Myocyte (in vitro differentiated cells): ENCODE results near the gene KLC3. TPM values are rescaled to one million over a fixed set of nuclear protein-coding genes. Genes with fewer than 3 reads are reported as not detected.

ENCODE experiments used
- DNase-seq: peaks from one replicate; pipeline ENCODE4 v3.0.0-alpha.2; 2012; ENCODE audit warnings: low read depth
- total RNA-seq: library from RNA; depleted of rRNA; stranded (reverse); fragments of >200 nt; gene quantifications from 2 replicates; pipeline ENCODE4 v1.2.3, GENCODE V29; 2014

The KLC3 gene
- total RNA-seq, 1 donor from 2014 or later = not detected

- DNase-seq = peak; percentile 100
Observed at GRCh38 chr19:45370410-45371204, 30.1 kb downstream of the KLC3 start, which contains the start of gene ERCC2. ERCC2 (minus strand) TSS chr19:45370573; CDS start chr19:45370540, 33 bp downstream.

- peak; percentile 81 for DNase-seq
Observed at GRCh38 chr19:45376045-45376724, 35.6 kb downstream of the KLC3 start.

GRCh38 chr19:45380107-45380506, 39.6 kb downstream of the KLC3 start:
- no peak for DNase-seq

GRCh38 chr19:45382426-45382825, 41.9 kb downstream of the KLC3 start:
- no peak for DNase-seq

DNA sequence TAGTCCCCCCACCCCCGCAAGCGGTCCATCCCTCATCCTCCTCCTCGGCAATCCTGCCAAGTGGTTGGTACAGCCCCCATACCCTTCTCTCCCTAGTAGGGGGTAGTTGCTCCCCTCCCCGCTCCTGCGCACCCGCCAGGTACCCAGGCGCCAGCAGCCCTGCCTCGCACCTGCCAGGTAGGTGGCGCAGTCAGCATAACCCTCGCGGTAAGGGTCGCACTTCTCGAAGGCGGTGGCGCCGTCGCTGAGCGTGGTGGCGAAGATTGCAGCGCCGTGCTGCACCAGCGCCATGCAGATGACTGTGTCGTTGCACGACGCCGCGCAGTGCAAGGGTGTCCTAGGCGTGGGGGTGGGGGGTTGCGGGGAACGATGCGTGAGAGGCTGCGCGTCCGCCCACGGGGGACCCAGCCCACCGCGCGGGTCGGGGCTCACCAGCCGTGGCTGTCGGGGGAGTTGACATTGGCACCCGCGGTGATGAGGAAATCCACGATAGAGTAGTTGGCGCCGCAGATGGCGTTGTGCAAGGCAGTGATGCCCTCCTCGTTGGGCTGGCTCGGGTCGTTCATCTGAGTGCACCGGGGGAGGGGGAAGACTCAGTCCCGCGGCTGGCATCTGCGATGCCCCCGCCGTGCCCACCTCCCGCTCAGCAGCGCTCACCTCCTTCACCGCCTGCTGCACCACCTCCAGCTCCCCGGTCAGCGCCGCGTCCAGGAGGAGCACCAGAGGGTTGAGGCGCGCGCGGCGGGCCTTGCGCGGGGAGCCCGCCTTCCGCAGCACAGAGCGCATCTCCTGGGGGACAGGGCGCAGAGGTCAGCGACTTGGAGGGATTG, 45.1 kb downstream of the KLC3 start:
- no peak for DNase-seq

DNA sequence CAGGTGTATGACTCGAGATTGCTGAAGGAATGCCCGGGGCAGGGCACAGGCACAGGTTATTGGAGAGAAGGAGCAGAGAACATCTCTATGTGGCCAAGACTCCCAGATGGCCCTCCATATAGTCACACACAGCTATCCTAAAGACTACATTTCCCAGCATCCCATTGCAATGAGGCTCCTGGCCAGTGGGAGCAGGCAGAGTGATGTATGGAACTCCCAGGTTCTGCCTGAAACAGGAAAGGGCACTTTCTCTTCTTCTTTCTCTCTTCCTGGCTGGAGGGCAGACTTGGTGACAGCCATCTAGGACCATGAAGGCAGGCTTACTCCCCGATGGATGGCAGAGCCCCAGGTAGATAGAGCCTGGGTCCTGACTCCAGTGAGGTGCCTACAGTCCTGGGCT, 50.8 kb downstream of the KLC3 start:
- DNase-seq = no peak

- DNase-seq = no peak
Observed at GRCh38 chr19:45391871-45392665, 51.5 kb downstream of the KLC3 start.

DNA sequence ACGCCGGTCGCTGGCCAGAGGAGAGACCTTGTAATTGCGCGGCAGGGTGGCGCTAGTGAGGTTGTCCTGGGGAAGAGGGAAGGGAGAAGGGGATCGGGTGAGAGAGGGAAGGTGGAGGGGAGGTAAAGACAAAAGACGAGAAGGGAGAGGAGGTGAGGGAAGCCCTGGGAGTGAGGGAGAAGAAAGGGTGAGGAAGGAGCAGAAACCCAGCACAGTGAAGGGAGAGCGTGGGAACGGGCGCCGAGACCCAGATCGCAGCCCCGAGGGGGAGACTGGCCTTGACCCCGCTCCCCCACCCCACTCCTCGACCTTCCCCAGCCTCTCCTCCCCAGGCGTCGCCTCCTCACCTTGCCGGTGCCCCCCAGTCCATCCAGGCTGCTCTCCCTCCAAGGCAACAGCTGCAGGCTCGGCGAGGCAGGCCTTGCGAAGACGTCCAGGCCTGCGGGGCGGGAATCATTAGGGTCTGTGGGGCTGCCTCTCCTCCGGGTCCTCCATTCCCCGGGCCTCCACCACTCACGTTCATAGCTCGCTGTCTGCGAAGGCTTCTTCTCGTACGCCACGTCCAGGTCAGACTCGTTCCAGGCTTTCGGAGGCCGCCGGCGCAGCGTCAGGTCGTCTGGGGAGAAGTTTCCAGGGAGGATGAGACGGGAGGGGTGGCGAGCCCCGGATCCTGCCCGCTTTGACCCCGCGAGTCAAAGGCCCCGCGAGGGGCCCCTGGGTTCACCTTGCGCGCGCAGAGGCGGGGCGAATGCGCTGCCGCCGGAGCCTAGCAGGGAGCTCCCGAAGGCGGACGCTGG, 55.5 kb downstream of the KLC3 start:
- no peak for DNase-seq

GRCh38 chr19:45400192-45400591, 59.6 kb downstream of the KLC3 start:
- no peak for DNase-seq

Other genes starting within 250 kb of the KLC3 start
- gene PPP1R37, start 247.6 kb upstream of the KLC3 start, total RNA-seq = 73.3 and 80.2 TPM in 2 replicates
- 0.10 and 0.13 TPM in 2 replicates for gene NKPD1, start 179.8 kb upstream of the KLC3 start, total RNA-seq
- 26.9 and 29.4 TPM in 2 replicates for gene TRAPPC6A, start 162.5 kb upstream of the KLC3 start, total RNA-seq
- gene BLOC1S3, start 162.0 kb upstream of the KLC3 start, total RNA-seq = 8.4 and 11.8 TPM in 2 replicates
- not detected in 2 replicates for gene EXOC3L2, start 95.3 kb upstream of the KLC3 start, total RNA-seq
- gene MARK4, start 89.5 kb upstream of the KLC3 start, total RNA-seq = 20.9 and 26.7 TPM in 2 replicates
- 1,914 and 2,511 TPM in 2 replicates for gene CKM, start 17.9 kb upstream of the KLC3 start, total RNA-seq
- 17.3 and 20.6 TPM in 2 replicates for gene ERCC2, start 29.8 kb downstream of the KLC3 start, total RNA-seq
- 0.73 and 1.3 TPM in 2 replicates for gene PPP1R13L, start 64.3 kb downstream of the KLC3 start, total RNA-seq
- 10.1 and 13.2 TPM in 2 replicates for gene POLR1G, start 65.9 kb downstream of the KLC3 start, total RNA-seq
- gene ERCC1, start 83.2 kb downstream of the KLC3 start, total RNA-seq = 60.8 and 78.3 TPM in 2 replicates
- 2.0 and 4.1 TPM in 2 replicates for gene FOSB, start 127.2 kb downstream of the KLC3 start, total RNA-seq
- gene RTN2, start 156.3 kb downstream of the KLC3 start, total RNA-seq = 120 and 139 TPM in 2 replicates
- gene PPM1N, start 157.7 kb downstream of the KLC3 start, total RNA-seq = 0.26 and 0.64 TPM in 2 replicates
- 54.9 and 75.2 TPM in 2 replicates for gene VASP, start 166.7 kb downstream of the KLC3 start, total RNA-seq
- 16.1 and 21.0 TPM in 2 replicates for gene OPA3, start 244.1 kb downstream of the KLC3 start, total RNA-seq